ENCODE data around the gene UGT3A1.

UGT3A1 gene

GRCh38 chr5:35904443-35905132, 86.6 kb downstream of the UGT3A1 start:
- DNase-seq = no peak

GRCh38 chr5:35903631-35904203, 87.5 kb downstream of the UGT3A1 start:
- no peak for DNase-seq

- no peak for DNase-seq
These were observed 89.0 kb downstream of the UGT3A1 start for GRCh38 chr5:35902046-35902672.
